Ovary (tissue), 3 donors: Measurements from ENCODE around the gene PRKD3.

Experiments used
- CTCF ChIP-seq, 3 donors: fragments of 450-650 bp in 2 of 3; fragments of 200-600 bp in 1 of 3; IDR thresholded peaks; one replicate each; pipeline versions ENCODE4 v1.5.1 to v1.8.0; 2016 to 2022; ENCODE audit warnings: antibody characterized with exemption in 3 of 3, mild to moderate bottlenecking in 1 of 3
- EP300 ChIP-seq: sonication (generic); formaldehyde crosslinking; IDR thresholded peaks from one replicate; pipeline ENCODE4 v1.6.1; 2017; ENCODE audit warnings: antibody characterized with exemption
- donor health status: DM: no; HTN: no; CAD: no.

- TF ChIP-seq CTCF (IDR thresholded peaks at IDR 0.05): no peak
- no peak for TF ChIP-seq EP300
Observed at GRCh38 chr2:37302701-37303252, 21.9 kb downstream of the PRKD3 start.
